Astrocyte of the cerebellum (primary cell): ENCODE data around the gene TRPM8.

Experiments used
- DNase-seq: peaks from one replicate; pipeline ENCODE4 v3.0.0-alpha.2; 2011; ENCODE audit warnings: low read depth
- H3K4me3 ChIP-seq: 2 replicates; pipeline ENCODE4 v1.5.1; 2011; ENCODE audit warnings: mild to moderate bottlenecking, low read depth, low read length, moderate library complexity
- CTCF ChIP-seq: IDR thresholded peaks from 2 replicates; pipeline ENCODE4 v1.5.1; 2012; ENCODE audit warnings: low read length, low read depth, moderate library complexity, mild to moderate bottlenecking; ENCODE audit errors: missing control alignments
- in situ Hi-C: cut with HindIII; loops from 2 replicates; pipeline ENCODE4 v1.10.0; 2017; ENCODE audit warnings: low sequenced_read_pairs

The TRPM8 gene

GRCh38 chr2:233919319-233919718, 2.1 kb downstream of the TRPM8 start:
- no peak for TF ChIP-seq CTCF
- no peak for DNase-seq
- in situ Hi-C loops = no loop called here
- no peak overlapping the region for H3K4me3 ChIP-seq

DNA sequence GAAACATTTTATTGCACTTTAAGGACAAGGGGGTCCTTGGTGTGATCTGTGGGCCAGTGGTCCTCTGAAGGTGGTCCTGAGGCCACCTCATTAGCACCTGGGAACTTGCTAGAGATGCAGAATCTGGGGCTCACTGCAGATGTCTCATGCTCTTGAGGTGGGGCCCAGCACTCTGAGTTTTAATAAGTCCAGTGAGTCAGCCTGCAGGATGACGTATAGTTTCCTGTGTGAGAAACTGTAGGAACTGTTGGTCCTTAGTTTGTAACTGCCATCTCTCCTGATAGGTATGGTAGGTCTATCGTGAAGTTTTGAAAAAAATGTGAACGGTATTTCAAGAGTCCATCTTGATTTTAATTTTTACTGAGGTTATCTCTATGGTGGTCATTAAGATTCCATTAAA, 2.8 kb downstream of the TRPM8 start:
- no peak overlapping the region for H3K4me3 ChIP-seq
- DNase-seq = no peak
- in situ Hi-C loops = no loop called here
- TF ChIP-seq CTCF = no peak

- in situ Hi-C loops = no loop called here
- TF ChIP-seq CTCF = no peak
- H3K4me3 ChIP-seq = no peak overlapping the region
- DNase-seq = no peak
These were observed 5.3 kb downstream of the TRPM8 start for GRCh38 chr2:233922471-233922870.

DNA sequence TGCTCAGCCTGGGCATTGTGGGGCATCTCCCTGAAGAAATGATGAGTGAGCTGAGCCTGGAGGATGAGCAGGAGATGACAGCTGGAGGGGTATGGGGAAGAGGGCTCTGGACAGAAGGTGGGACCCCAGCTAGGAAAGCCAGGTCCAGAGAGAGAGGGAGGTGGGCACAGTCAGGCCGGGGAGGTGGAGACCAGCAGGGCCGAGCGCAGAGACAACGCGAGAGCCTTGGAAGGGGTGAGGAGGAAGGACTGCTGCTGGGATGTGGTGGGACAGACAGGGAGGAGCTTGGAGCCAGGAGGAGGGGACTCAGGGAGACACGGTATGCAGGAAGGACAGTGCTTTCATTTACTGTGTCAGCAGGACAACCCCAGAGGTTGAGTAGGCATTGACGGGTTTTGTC, 8.2 kb downstream of the TRPM8 start:
- no peak overlapping the region for H3K4me3 ChIP-seq
- TF ChIP-seq CTCF = no peak

GRCh38 chr2:233926806-233927205, 9.6 kb downstream of the TRPM8 start:
- no peak for DNase-seq
- H3K4me3 ChIP-seq = no peak overlapping the region
- in situ Hi-C loops = no loop called here
- TF ChIP-seq CTCF = no peak

More for the DNA sequence above, 8.2 kb downstream of the TRPM8 start:
- in situ Hi-C loops = no loop called here
- DNase-seq = no peak

- no peak for DNase-seq
- TF ChIP-seq CTCF = peak; percentile 56
- no peak overlapping the region for H3K4me3 ChIP-seq
- in situ Hi-C loops = no loop called here
These were observed 11.6 kb downstream of the TRPM8 start for GRCh38 chr2:233928594-233929351.
